ENCODE measurements around the gene HNRNPUL1.

GRCh38 chr19:41273076-41273475, 8.9 kb downstream of the HNRNPUL1 start:
- TF ChIP-seq CTCF (conservative IDR thresholded peaks at IDR 0.05) (no peak), ZFX (IDR thresholded peaks at IDR 0.05) (no peak)

Measured in C4-2B (cell line).